CD4-positive, alpha-beta T cell (primary cell): ENCODE results near the gene SERPINA4. TPM values are rescaled to one million over a fixed set of nuclear protein-coding genes. Genes with fewer than 3 reads are reported as not detected.
"Not testable (repeated sequence)": the region's sequence is repeated elsewhere in the genome, so short reads cannot be mapped to it uniquely, and the experiment has no call there.

Experiments used
- ATAC-seq: fragments of 200-7000 bp; cut with Tn5 transposase; one replicate; pipeline ENCODE4 v1.10.0; 2022; ENCODE audit warnings: mild to moderate bottlenecking; ENCODE audit not compliant: poor library complexity
- CTCF ChIA-PET: fragments of 350-600 bp; sonication (Branson Sonifier 250); formaldehyde crosslinking; loops from one replicate; lab custom pipeline; 2021; ENCODE audit warnings: antibody characterized with exemption, inconsistent platforms; lab: Charles Lee
- POLR2A ChIA-PET: fragments of 350-600 bp; sonication (Branson Sonifier 250); formaldehyde crosslinking; loops from one replicate; lab custom pipeline; 2021; ENCODE audit warnings: antibody characterized with exemption, inconsistent platforms; lab: Charles Lee
- DNase-seq, 14 experiments: peaks; one replicate each; pipeline ENCODE4 v3.0.0-alpha.2; 2013 to 2020; ENCODE audit warnings: mixed read lengths in 2 of 14
- H3K27ac ChIP-seq, 2 donors: one replicate each; pipeline versions ENCODE4 v1.5.1 to v1.7.0; 2013; ENCODE audit warnings: low read length in 2 of 2, low read depth in 1 of 2, mild to moderate bottlenecking in 1 of 2
- H3K27me3 ChIP-seq, 2 experiments: 1 replicate in 1 of 2; 2 replicates in 1 of 2; pipeline versions ENCODE4 v1.6.1 to v1.7.0; 2013; ENCODE audit warnings: low read length in 2 of 2, control low read depth in 1 of 2, mild to moderate bottlenecking in 1 of 2, moderate library complexity in 1 of 2; ENCODE audit not compliant: insufficient read depth in 2 of 2, control insufficient read depth in 1 of 2
- H3K36me3 ChIP-seq: one replicate; pipeline ENCODE4 v1.6.1; 2013; ENCODE audit warnings: low read length, control low read depth; ENCODE audit not compliant: insufficient read depth
- H3K4me1 ChIP-seq: one replicate; pipeline ENCODE4 v1.6.1; 2013; ENCODE audit warnings: low read length, control low read depth; ENCODE audit not compliant: insufficient read depth
- H3K4me3 ChIP-seq: one replicate; pipeline ENCODE4 v1.5.1; 2013; ENCODE audit warnings: mild to moderate bottlenecking, low read length, moderate library complexity
- H3K9me3 ChIP-seq, 2 experiments: 1 replicate in 1 of 2; 2 replicates in 1 of 2; pipeline versions ENCODE4 v1.6.1 to v1.7.0; 2013; ENCODE audit warnings: low read length in 2 of 2, mild to moderate bottlenecking in 2 of 2, control low read depth in 1 of 2, moderate library complexity in 1 of 2; ENCODE audit not compliant: control insufficient read depth in 1 of 2, insufficient read depth in 1 of 2
- H3K27ac Mint-ChIP-seq: one replicate; pipeline ENCODE4 v1.8.0; 2020; ENCODE audit warnings: mixed read lengths
- H3K27me3 Mint-ChIP-seq: one replicate; pipeline ENCODE4 v1.8.0; 2021; ENCODE audit warnings: mixed read lengths
- H3K36me3 Mint-ChIP-seq: one replicate; pipeline ENCODE4 v1.8.0; 2021; ENCODE audit warnings: low read depth, mixed read lengths
- H3K4me1 Mint-ChIP-seq: one replicate; pipeline ENCODE4 v1.8.0; 2021; ENCODE audit warnings: low read depth, mixed read lengths
- H3K4me3 Mint-ChIP-seq: one replicate; pipeline ENCODE4 v1.8.0; 2020; ENCODE audit warnings: mild to moderate bottlenecking, mixed read lengths
- H3K9me3 Mint-ChIP-seq: one replicate; pipeline ENCODE4 v1.8.0; 2020; ENCODE audit warnings: mixed read lengths
- intact Hi-C, 2 experiments: fragments of 100-400 bp; cut with DNase I in 1 of 2; cut with micrococcal nuclease in 1 of 2; formaldehyde crosslinking; loops; one replicate each; pipeline versions ENCODE4 v1.15.1 to v1.9.0; 2023 to 2025; cut with DNase I, micrococcal nuclease
- total RNA-seq, 174 experiments: library from RNA in 2 of 174; stranded (reverse) in 2 of 174; gene quantifications; one replicate each; pipeline ENCODE4 v1.2.3 and lab custom pipeline; 2021 to 2026
- TF ChIP-seq, protein P1 (sequence below): fragments of 200-600 bp; IDR thresholded peaks from one replicate; pipeline ENCODE4 v1.8.0; 2022; ENCODE audit warnings: antibody characterized with exemption, mild to moderate bottlenecking

Gene SERPINA4
- total RNA-seq, 2 experiments from 2014 or later = not detected

DNA sequence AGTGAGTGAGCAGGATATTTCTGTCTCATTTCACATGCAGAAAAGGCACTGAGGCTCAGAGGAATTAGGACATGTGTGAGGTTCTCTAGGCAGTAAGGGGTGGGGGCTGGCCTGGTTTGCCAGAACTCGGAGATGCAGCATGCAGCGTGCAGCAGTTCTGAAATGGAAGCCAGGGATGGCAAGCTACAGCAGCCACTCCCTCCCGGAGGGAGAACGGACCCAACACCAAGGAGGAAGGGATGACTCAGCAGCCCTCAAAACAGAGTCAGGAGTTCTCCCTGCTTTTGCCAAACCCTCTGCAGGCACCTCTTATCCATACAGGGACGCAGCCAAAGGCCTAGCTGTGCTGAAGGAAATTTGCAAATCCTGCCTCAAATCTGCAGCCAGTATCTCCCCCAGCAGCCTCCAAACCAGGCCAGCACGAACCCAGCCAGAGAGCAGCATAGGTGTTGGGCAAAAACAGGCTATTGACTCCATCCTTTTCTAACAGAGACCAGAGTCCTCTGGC, 40.7 kb downstream of the SERPINA4 start:
- H3K4me1 Mint-ChIP-seq = no peaks in the 10 kb centered on the region
- no peaks in the 10 kb centered on the region for H3K4me1 ChIP-seq
- CTCF ChIA-PET = no interaction called here
- DNase-seq = no peak
- peaks cover 34% of the 10 kb centered on the region for H3K27me3 Mint-ChIP-seq
- no peak overlapping the region for H3K4me3 Mint-ChIP-seq
- H3K36me3 Mint-ChIP-seq = no peaks in the 10 kb centered on the region
- no peak for ATAC-seq
- intact Hi-C loops = no loop called here
- POLR2A ChIA-PET = no interaction called here
- H3K27me3 ChIP-seq = peaks cover 0 to 5% of the 10 kb centered on the region in 2 experiments
- H3K4me3 ChIP-seq = no peak overlapping the region
- no peak overlapping the region for H3K27ac ChIP-seq
- H3K9me3 Mint-ChIP-seq = no peaks in the 10 kb centered on the region
- H3K36me3 ChIP-seq = no peaks in the 10 kb centered on the region
- TF ChIP-seq, protein P1, sequence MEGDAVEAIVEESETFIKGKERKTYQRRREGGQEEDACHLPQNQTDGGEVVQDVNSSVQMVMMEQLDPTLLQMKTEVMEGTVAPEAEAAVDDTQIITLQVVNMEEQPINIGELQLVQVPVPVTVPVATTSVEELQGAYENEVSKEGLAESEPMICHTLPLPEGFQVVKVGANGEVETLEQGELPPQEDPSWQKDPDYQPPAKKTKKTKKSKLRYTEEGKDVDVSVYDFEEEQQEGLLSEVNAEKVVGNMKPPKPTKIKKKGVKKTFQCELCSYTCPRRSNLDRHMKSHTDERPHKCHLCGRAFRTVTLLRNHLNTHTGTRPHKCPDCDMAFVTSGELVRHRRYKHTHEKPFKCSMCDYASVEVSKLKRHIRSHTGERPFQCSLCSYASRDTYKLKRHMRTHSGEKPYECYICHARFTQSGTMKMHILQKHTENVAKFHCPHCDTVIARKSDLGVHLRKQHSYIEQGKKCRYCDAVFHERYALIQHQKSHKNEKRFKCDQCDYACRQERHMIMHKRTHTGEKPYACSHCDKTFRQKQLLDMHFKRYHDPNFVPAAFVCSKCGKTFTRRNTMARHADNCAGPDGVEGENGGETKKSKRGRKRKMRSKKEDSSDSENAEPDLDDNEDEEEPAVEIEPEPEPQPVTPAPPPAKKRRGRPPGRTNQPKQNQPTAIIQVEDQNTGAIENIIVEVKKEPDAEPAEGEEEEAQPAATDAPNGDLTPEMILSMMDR = no peak
- peaks cover 0 to 5% of the 10 kb centered on the region in 2 experiments for H3K9me3 ChIP-seq
- H3K27ac Mint-ChIP-seq = no peak overlapping the region

DNA sequence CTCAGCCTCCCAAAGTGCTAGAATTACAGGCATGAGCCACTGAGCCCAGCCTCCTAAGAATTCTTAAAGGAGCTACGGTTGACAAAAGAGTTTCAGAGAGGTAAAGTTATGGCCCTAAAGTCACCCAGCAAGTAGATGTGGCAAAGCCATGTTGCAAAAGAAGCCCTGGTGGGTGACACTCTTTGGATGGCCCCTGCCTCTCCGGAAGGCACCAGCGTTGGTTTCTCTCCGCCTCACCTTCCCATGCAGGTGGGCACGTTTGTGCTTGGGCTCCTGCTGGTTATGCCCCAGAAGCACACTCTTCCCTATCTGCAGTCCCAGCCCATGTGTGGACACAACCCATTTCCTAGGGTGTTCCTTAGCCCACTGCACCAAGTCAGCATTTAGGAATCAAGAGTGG, 41.5 kb downstream of the SERPINA4 start:
- Mint-ChIP-seq H3K4me3 (no peak overlapping the region), H3K36me3 (no peaks in the 10 kb centered on the region), H3K27me3 (peaks cover 31% of the 10 kb centered on the region), H3K4me1 (no peaks in the 10 kb centered on the region), H3K27ac (no peak overlapping the region), H3K9me3 (no peaks in the 10 kb centered on the region)
- Histone ChIP-seq H3K4me3 (no peak overlapping the region), H3K4me1 (no peaks in the 10 kb centered on the region), H3K27ac (no peak overlapping the region), H3K9me3 (peaks cover 0 to 5% of the 10 kb centered on the region in 2 experiments), H3K36me3 (no peaks in the 10 kb centered on the region), H3K27me3 (peaks cover 0 to 5% of the 10 kb centered on the region in 2 experiments)
- TF ChIP-seq, protein P1 = no peak
- ATAC-seq = no peak
- no peak for DNase-seq
- intact Hi-C loops = no loop called here
- CTCF ChIA-PET = no interaction called here
- POLR2A ChIA-PET = no interaction called here

DNA sequence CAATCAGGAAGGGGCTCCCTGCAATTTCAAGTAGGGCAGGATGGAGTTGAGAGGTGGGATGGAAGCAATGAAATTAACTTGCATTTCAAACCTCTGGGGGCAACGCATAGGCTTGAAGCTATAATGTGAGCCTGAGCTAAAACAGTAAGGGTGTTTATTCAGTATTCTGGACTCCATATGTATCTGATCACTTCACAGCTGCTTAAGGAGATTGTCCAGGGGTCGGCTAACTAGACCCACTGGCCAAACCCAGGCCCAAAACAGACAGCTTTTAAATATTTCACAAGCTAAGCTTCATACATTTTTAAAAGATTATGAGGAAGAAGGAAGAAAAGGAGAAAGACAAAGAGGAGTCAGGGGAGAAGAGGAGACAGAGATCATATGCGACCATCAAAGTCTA, 44.1 kb downstream of the SERPINA4 start:
- TF ChIP-seq, protein P1 = no peak
- Mint-ChIP-seq H3K36me3 (no peaks in the 10 kb centered on the region), H3K27me3 (peaks cover 13% of the 10 kb centered on the region), H3K4me1 (no peaks in the 10 kb centered on the region), H3K27ac (no peak overlapping the region), H3K9me3 (no peaks in the 10 kb centered on the region), H3K4me3 (no peak overlapping the region)
- POLR2A ChIA-PET = no interaction called here
- DNase-seq (no peak), ATAC-seq (no peak)
- H3K4me3 ChIP-seq = no peak overlapping the region
- H3K9me3 ChIP-seq = peaks cover 0 to under 1% of the 10 kb centered on the region in 2 experiments
- CTCF ChIA-PET = no interaction called here
- H3K36me3 ChIP-seq = no peaks in the 10 kb centered on the region
- no peaks in the 10 kb centered on the region for H3K4me1 ChIP-seq
- no peak overlapping the region for H3K27ac ChIP-seq
- intact Hi-C loops = no loop called here
- peaks cover 0 to 5% of the 10 kb centered on the region in 2 experiments for H3K27me3 ChIP-seq

DNA sequence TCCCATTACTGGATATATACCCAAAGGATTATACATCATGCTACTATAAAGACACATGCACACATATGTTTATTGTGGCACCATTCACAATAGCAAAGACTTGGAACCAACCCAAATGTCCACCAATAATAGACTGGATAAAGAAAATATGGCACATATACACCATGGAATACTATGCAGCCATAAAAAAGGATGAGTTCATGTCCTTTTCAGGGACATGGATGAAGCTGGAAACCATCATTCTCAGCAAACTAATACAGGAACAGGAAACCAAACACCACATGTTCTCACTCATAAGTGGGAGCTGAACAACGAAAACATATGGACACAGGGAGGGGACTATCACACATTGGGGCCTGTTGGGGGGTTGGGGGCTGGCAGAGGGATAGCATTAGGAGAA, 47.7 kb downstream of the SERPINA4 start:
- intact Hi-C loops, H3K27ac ChIP-seq, H3K36me3 Mint-ChIP-seq, H3K4me1 ChIP-seq, CTCF ChIA-PET, H3K4me3 Mint-ChIP-seq, H3K36me3 ChIP-seq, H3K27me3 ChIP-seq, H3K9me3 ChIP-seq, ATAC-seq, H3K4me3 ChIP-seq, H3K9me3 Mint-ChIP-seq, H3K27me3 Mint-ChIP-seq, H3K27ac Mint-ChIP-seq, POLR2A ChIA-PET, DNase-seq, H3K4me1 Mint-ChIP-seq: not testable (repeated sequence)
